Measurements from ENCODE around the gene DLEC1. TPM values are rescaled to one million over a fixed set of nuclear protein-coding genes. Genes with fewer than 3 reads are reported as not detected.
A peak's percentile ranks its signal among the peaks of the same experiment; 100 is the strongest.

Gene DLEC1
- total and polyA plus RNA-seq, 9 of the 15 experiments (the other 6 are each of a cell fraction or from before 2014, with no cell fraction given) = 0.07 to 0.08 TPM; not detected in 7

DNA sequence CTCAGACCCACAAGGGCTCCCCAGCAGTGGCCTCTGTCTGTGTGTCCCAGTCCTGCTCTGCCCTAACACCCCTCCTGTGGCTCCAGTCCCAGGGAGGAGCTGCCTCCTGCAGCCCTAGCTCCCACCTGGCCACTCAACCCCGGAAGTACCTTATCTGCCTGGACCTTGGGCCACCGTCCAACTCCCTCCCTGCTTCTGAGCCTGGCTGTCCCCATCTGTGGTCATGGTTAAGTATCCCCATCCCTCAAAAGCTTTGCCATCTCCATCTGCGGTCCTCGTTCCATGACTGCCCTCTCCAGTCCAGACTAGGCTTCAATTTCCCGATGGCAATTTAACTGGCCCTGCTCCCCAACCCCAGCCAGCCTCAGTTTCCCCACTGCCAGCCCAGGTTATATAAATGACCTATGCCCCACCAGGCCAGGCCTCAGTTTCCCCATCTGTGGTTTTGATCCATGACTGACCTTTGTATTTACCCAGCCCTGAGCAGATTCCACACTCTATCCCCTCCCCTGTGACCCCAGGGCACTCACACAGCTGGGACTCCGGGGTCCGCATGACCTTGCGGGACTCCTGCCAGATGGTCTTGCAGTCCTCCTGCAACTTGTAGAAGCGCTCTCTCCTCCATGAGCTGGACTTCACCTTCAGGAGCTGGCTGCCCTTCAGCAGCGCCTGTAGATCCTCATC lies 19.2 kb upstream of the DLEC1 start (continued):
- TF ChIP-seq, protein P1, sequence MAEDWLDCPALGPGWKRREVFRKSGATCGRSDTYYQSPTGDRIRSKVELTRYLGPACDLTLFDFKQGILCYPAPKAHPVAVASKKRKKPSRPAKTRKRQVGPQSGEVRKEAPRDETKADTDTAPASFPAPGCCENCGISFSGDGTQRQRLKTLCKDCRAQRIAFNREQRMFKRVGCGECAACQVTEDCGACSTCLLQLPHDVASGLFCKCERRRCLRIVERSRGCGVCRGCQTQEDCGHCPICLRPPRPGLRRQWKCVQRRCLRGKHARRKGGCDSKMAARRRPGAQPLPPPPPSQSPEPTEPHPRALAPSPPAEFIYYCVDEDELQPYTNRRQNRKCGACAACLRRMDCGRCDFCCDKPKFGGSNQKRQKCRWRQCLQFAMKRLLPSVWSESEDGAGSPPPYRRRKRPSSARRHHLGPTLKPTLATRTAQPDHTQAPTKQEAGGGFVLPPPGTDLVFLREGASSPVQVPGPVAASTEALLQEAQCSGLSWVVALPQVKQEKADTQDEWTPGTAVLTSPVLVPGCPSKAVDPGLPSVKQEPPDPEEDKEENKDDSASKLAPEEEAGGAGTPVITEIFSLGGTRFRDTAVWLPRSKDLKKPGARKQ (CRISPR knock-in tag; IDR thresholded peaks at IDR 0.05) = no peak
- TF ChIP-seq CXXC5 (CRISPR knock-in tag; IDR thresholded peaks at IDR 0.05) (peak; percentile 23; the same call in 1 of the 2 replicates), TAF7 (tag; IDR thresholded peaks at IDR 0.05) (no peak), NR2F6 (CRISPR knock-in tag; IDR thresholded peaks at IDR 0.05) (no peak), ZNF589 (CRISPR knock-in tag; IDR thresholded peaks at IDR 0.05; ENCODE audit: low read depth) (no peak), CREB3 (tag; conservative IDR thresholded peaks at IDR 0.05; ENCODE audit: low read depth) (no peak), GTF2B (IDR thresholded peaks at IDR 0.05; ENCODE audit: extremely low read depth, insufficient read length) (no peak), ZNF174 (CRISPR knock-in tag; IDR thresholded peaks at IDR 0.05) (no peak), GATA2 (CRISPR knock-in tag; IDR thresholded peaks at IDR 0.05) (peak; percentile 42; the same call in 1 of the 2 replicates), NFIC (IDR thresholded peaks at IDR 0.05) (peak; percentile 95), ZNF175 (CRISPR knock-in tag; IDR thresholded peaks at IDR 0.05; ENCODE audit: low read depth) (no peak), ZFPM2 (CRISPR knock-in tag; IDR thresholded peaks at IDR 0.05) (no peak), EGR1 (conservative IDR thresholded peaks at IDR 0.05) (no peak), SMARCE1 (IDR thresholded peaks at IDR 0.05) (peak; percentile 33; the same call in 1 of the 2 replicates), PATZ1 (CRISPR knock-in tag; IDR thresholded peaks at IDR 0.05; ENCODE audit: borderline replicate concordance) (no peak), ZBTB5 (IDR thresholded peaks at IDR 0.05) (no peak)
- TF ChIP-seq, protein P2, sequence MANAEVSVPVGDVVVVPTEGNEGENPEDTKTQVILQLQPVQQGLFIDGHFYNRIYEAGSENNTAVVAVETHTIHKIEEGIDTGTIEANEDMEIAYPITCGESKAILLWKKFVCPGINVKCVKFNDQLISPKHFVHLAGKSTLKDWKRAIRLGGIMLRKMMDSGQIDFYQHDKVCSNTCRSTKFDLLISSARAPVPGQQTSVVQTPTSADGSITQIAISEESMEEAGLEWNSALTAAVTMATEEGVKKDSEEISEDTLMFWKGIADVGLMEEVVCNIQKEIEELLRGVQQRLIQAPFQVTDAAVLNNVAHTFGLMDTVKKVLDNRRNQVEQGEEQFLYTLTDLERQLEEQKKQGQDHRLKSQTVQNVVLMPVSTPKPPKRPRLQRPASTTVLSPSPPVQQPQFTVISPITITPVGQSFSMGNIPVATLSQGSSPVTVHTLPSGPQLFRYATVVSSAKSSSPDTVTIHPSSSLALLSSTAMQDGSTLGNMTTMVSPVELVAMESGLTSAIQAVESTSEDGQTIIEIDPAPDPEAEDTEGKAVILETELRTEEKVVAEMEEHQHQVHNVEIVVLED (CRISPR knock-in tag; IDR thresholded peaks at IDR 0.05) = no peak
